Measurements from ENCODE around the gene ADGRG2. TPM values are rescaled to one million over a fixed set of nuclear protein-coding genes. Genes with fewer than 3 reads are reported as not detected.

Gene ADGRG2
- total RNA-seq, 1 experiment from 2014 or later, result not detected

GRCh38 chrX:18970465-18970864 lies 151.8 kb downstream of the ADGRG2 start:
- Histone ChIP-seq H2AFZ (ENCODE audit: low read depth, low read length, poor library complexity, severe bottlenecking) (no peak overlapping the region), H3K9ac (ENCODE audit: low read length) (no peak overlapping the region), H3K27ac (ENCODE audit: low read depth, low read length) (no peak overlapping the region), H3K4me1 (ENCODE audit: control insufficient read depth in 1 of 2, insufficient read depth in 2 of 2, low read length in 2 of 2) (peaks cover 7 to 13% of the 10 kb centered on the region in 2 experiments; a peak in 2 of 4 replicates), H3K4me2 (ENCODE audit: low read length) (no peak overlapping the region), H3K27me3 (ENCODE audit: insufficient read depth, low read length) (no peaks in the 10 kb centered on the region), H3K9me2 (ENCODE audit: insufficient read depth) (no peaks in the 10 kb centered on the region), H3K4me3 (replicated peaks in 1 of 2; ENCODE audit: low read depth in 1 of 2, low read length in 2 of 2) (no peak overlapping the region), H3K36me3 (ENCODE audit: control insufficient read depth in 1 of 2, insufficient read depth in 2 of 2, low read length in 2 of 2) (no peaks in the 10 kb centered on the region), H3K79me2 (ENCODE audit: insufficient read depth, low read length) (no peaks in the 10 kb centered on the region), H3K9me3 (ENCODE audit: control insufficient read depth in 1 of 2, insufficient read depth in 1 of 2, low read depth in 1 of 2, low read length in 2 of 2) (no peaks in the 10 kb centered on the region), H4K20me1 (ENCODE audit: insufficient read depth) (no peaks in the 10 kb centered on the region)
- RAD21 ChIA-PET (ENCODE audit: low non-redundant PET in 1 of 2, low total read pairs in 2 of 2, uncharacterized antibody in 2 of 2, unreplicated experiment in 2 of 2), result no interaction called here
- ATAC-seq (no peak), DNase-seq (ENCODE audit: low read depth, low spot score) (no peak)
- no TSS peak for BruUV-seq (replicated peaks)
- TF ChIP-seq SP1 (IDR thresholded peaks at IDR 0.05; ENCODE audit: low read depth), result no peak
- TF ChIP-seq YY1 (IDR thresholded peaks at IDR 0.05; ENCODE audit: extremely low read depth, insufficient replicate concordance, low read depth, low read length), result no peak
- TF ChIP-seq SRF (IDR thresholded peaks at IDR 0.05; ENCODE audit: low read depth), result no peak
- TF ChIP-seq POLR2AphosphoS5 (IDR thresholded peaks at IDR 0.05; ENCODE audit: low read depth, low read length), result no peak
- TF ChIP-seq ZFX (IDR thresholded peaks at IDR 0.05), result no peak
- TF ChIP-seq ATF3 (IDR thresholded peaks at IDR 0.05), result no peak
- no peak for TF ChIP-seq EZH2 (IDR thresholded peaks at IDR 0.05)
- TF ChIP-seq EGR1 (IDR thresholded peaks at IDR 0.05; ENCODE audit: low read depth), result no peak
- no peak for TF ChIP-seq CBX3 (IDR thresholded peaks at IDR 0.05; ENCODE audit: low read depth)
- no peak for TF ChIP-seq POLR2A (IDR thresholded peaks at IDR 0.05; ENCODE audit: borderline replicate concordance, extremely low read depth, insufficient read depth, insufficient read length)
- TF ChIP-seq MAX (IDR thresholded peaks at IDR 0.05), result no peak
- TF ChIP-seq RAD21 (IDR thresholded peaks at IDR 0.05; ENCODE audit: low read depth), result no peak
- no peak for TF ChIP-seq JUND (IDR thresholded peaks at IDR 0.05)
- TF ChIP-seq EZH2phosphoT487 (IDR thresholded peaks at IDR 0.05; ENCODE audit: borderline replicate concordance), result no peak
- no peak for TF ChIP-seq CTCF (IDR thresholded peaks at IDR 0.05 in 2 of 3, conservative IDR thresholded peaks at IDR 0.05 in 1 of 3; ENCODE audit: borderline replicate concordance in 1 of 3, insufficient read depth in 1 of 3, low read depth in 2 of 3, low read length in 2 of 3)
- CTCF ChIA-PET, result no interaction called here
- intact Hi-C loops (cut with micrococcal nuclease), result no loop called here
- POLR2A ChIA-PET, result no interaction called here

Measured in HCT116 (cell line).